GM12878 (cell line): ENCODE measurements around the gene TMEM239. TPM values are rescaled to one million over a fixed set of nuclear protein-coding genes. Genes with fewer than 3 reads are reported as not detected.

ENCODE experiments used
- CBX3 ChIP-seq: fragments of 200-600 bp; sonication (generic); IDR thresholded peaks from 2 replicates; pipeline ENCODE4 v1.6.1; 2016; ENCODE audit warnings: low read depth, borderline replicate concordance
- EZH2 ChIP-seq: IDR thresholded peaks from 2 replicates; pipeline ENCODE4 v1.6.1; 2012; ENCODE audit warnings: low read depth, mild to moderate bottlenecking, control low read depth, inconsistent platforms, low read length, borderline replicate concordance; ENCODE audit not compliant: control insufficient read depth
- NR2C2 ChIP-seq: IDR thresholded peaks from 2 replicates; pipeline ENCODE4 v1.6.1; 2011; ENCODE audit warnings: borderline replicate concordance, low read depth; ENCODE audit not compliant: control insufficient read depth, insufficient read length
- TCF12 ChIP-seq: IDR thresholded peaks from 2 replicates; pipeline ENCODE4 v1.6.1; 2011; ENCODE audit warnings: low read depth, mild to moderate bottlenecking, low read length
- WRNIP1 ChIP-seq: IDR thresholded peaks from 2 replicates; pipeline ENCODE4 v1.6.1; 2011; ENCODE audit warnings: low read depth, low read length, improper control_type of control experiment, borderline replicate concordance
- polyA plus RNA-seq, 11 experiments: library from polyadenylated mRNA; depleted of rRNA in 4 of 11; unstranded in 6 of 11; stranded (reverse) in 5 of 11; fragments of >200 nt; fragmentation: Nextera tagmentation in 4 of 11; fragmentation: Illumina TruSeq in 1 of 11; extraction: Ambion mirVana in 4 of 11; extraction: Trizol in 1 of 11; gene quantifications; 1 replicate in 1 of 11; 2 replicates in 10 of 11; pipeline versions ENCODE4 v1.2.1 to v1.2.3, GENCODE V29; 2011 to 2016; ENCODE audit warnings: inconsistent platforms in 2 of 11, missing spikeins in 2 of 11, low read depth in 1 of 11
- total RNA-seq, 4 experiments: library from RNA; depleted of rRNA in 3 of 4; stranded (reverse); fragments of >200 nt in 3 of 4; fragmentation: Illumina TruSeq in 1 of 4; extraction: Trizol in 1 of 4; gene quantifications; 2 replicates each; pipeline versions ENCODE4 v1.2.1 to v1.2.3, GENCODE V29; 2013 to 2021
- TF ChIP-seq, protein P1 (sequence below): fragments of 450-650 bp; IDR thresholded peaks from 2 replicates; pipeline ENCODE4 v1.6.1; 2016; ENCODE audit warnings: mild to moderate bottlenecking, moderate library complexity, borderline replicate concordance
- TF ChIP-seq, protein P2 (sequence below): IDR thresholded peaks from 2 replicates; pipeline ENCODE4 v1.6.1; 2012; ENCODE audit warnings: low read depth, low read length, improper control_type of control experiment
- TF ChIP-seq, protein P3 (sequence below): IDR thresholded peaks from 2 replicates; pipeline ENCODE4 v1.6.1; 2012; ENCODE audit warnings: mild to moderate bottlenecking, low read depth, low read length

The TMEM239 gene
- total and polyA plus RNA-seq, 10 of the 15 experiments (the other 5 are each of a cell fraction or from before 2014, with no cell fraction given), result not detected

DNA sequence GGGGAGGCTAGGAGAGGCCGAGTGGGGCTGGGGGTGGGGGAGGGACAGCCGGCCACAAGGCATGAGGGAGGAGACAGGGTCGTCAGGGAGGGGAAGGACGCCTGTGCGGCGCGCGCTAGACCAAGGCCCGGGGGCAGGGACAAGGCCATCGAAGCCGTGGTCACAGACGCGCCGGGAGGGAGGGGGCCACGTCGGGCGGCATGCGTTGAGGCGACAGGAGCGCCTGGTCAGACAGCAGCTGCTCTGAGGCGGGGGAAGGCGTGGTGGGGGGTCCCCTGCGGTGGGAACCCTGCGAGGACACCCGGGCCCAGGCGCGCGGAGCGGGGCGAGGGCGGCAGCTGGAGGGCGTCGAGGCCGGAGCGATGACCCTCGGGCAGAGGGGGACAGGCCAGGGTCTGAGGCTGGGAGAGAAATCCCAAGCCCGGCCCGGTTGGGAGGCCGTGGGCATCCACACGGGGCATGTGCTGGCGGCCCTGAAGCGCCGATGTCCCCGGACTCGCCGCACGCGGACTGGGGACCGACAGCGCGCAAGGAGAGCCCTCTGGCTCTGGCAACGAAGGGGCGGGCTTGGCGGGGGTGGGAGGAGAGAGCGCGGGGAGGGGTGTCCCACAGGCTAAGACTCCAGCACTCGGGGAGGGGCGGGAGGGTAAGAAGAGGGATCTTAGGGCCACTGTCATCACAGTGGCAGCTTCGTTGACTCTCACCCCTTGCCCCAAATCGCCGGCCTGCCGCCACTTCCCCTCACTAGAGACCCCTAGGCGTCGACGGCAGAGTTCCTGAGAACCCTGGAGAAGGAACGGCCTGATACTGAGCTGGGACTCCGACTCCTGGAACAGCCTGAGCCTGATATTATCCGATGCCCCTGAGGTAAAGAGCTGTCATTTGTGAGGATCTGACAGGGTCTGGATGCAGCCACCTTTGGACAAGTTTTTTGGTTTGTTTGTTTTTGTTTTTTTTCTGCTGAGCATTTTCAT is 5.0 kb downstream of the TMEM239 start (continued):
- TF ChIP-seq, protein P1, sequence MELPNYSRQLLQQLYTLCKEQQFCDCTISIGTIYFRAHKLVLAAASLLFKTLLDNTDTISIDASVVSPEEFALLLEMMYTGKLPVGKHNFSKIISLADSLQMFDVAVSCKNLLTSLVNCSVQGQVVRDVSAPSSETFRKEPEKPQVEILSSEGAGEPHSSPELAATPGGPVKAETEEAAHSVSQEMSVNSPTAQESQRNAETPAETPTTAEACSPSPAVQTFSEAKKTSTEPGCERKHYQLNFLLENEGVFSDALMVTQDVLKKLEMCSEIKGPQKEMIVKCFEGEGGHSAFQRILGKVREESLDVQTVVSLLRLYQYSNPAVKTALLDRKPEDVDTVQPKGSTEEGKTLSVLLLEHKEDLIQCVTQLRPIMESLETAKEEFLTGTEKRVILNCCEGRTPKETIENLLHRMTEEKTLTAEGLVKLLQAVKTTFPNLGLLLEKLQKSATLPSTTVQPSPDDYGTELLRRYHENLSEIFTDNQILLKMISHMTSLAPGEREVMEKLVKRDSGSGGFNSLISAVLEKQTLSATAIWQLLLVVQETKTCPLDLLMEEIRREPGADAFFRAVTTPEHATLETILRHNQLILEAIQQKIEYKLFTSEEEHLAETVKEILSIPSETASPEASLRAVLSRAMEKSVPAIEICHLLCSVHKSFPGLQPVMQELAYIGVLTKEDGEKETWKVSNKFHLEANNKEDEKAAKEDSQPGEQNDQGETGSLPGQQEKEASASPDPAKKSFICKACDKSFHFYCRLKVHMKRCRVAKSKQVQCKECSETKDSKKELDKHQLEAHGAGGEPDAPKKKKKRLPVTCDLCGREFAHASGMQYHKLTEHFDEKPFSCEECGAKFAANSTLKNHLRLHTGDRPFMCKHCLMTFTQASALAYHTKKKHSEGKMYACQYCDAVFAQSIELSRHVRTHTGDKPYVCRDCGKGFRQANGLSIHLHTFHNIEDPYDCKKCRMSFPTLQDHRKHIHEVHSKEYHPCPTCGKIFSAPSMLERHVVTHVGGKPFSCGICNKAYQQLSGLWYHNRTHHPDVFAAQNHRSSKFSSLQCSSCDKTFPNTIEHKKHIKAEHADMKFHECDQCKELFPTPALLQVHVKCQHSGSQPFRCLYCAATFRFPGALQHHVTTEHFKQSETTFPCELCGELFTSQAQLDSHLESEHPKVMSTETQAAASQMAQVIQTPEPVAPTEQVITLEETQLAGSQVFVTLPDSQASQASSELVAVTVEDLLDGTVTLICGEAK, result no peak
- TF ChIP-seq WRNIP1 (no peak), CBX3 (no peak), EZH2 (no peak), NR2C2 (no peak), TCF12 (no peak)
- TF ChIP-seq, protein P2, sequence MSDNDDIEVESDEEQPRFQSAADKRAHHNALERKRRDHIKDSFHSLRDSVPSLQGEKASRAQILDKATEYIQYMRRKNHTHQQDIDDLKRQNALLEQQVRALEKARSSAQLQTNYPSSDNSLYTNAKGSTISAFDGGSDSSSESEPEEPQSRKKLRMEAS, result no peak
- TF ChIP-seq, protein P3, sequence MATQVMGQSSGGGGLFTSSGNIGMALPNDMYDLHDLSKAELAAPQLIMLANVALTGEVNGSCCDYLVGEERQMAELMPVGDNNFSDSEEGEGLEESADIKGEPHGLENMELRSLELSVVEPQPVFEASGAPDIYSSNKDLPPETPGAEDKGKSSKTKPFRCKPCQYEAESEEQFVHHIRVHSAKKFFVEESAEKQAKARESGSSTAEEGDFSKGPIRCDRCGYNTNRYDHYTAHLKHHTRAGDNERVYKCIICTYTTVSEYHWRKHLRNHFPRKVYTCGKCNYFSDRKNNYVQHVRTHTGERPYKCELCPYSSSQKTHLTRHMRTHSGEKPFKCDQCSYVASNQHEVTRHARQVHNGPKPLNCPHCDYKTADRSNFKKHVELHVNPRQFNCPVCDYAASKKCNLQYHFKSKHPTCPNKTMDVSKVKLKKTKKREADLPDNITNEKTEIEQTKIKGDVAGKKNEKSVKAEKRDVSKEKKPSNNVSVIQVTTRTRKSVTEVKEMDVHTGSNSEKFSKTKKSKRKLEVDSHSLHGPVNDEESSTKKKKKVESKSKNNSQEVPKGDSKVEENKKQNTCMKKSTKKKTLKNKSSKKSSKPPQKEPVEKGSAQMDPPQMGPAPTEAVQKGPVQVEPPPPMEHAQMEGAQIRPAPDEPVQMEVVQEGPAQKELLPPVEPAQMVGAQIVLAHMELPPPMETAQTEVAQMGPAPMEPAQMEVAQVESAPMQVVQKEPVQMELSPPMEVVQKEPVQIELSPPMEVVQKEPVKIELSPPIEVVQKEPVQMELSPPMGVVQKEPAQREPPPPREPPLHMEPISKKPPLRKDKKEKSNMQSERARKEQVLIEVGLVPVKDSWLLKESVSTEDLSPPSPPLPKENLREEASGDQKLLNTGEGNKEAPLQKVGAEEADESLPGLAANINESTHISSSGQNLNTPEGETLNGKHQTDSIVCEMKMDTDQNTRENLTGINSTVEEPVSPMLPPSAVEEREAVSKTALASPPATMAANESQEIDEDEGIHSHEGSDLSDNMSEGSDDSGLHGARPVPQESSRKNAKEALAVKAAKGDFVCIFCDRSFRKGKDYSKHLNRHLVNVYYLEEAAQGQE, result no peak
